Body of pancreas (tissue), 4 donors: ENCODE data around the gene BPIFA1. TPM values are rescaled to one million over a fixed set of nuclear protein-coding genes. Genes with fewer than 3 reads are reported as not detected.

Experiments used
- ATAC-seq: fragments of 150-250 bp; one replicate; pipeline ENCODE4 v1.9.1; 2016
- DNase-seq, 4 donors: peaks; one replicate each; pipeline ENCODE4 v3.0.0-alpha.2; 2019
- H3K27ac ChIP-seq, 4 donors: fragments of 200-600 bp; sonication (generic); 1 replicate in 3 of 4; 2 replicates in 1 of 4; pipeline versions ENCODE4 v1.5.1 to v1.6.1; 2016 to 2019; ENCODE audit warnings: mild to moderate bottlenecking in 1 of 4, mixed read lengths in 1 of 4, moderate library complexity in 1 of 4
- H3K27me3 ChIP-seq, 2 donors: fragments of 200-600 bp; sonication (generic); one replicate each; pipeline ENCODE4 v1.6.0; 2016; ENCODE audit warnings: mild to moderate bottlenecking in 1 of 2
- H3K36me3 ChIP-seq, 2 donors: fragments of 200-600 bp; sonication (generic); replicated peaks in 1 of 2; 2 replicates each; pipeline ENCODE4 v1.5.1; 2016; ENCODE audit warnings: low read depth in 2 of 2; ENCODE audit not compliant: insufficient read depth in 1 of 2
- H3K4me1 ChIP-seq: fragments of 200-600 bp; sonication (generic); one replicate; pipeline ENCODE4 v1.6.0; 2016
- H3K4me3 ChIP-seq, 2 donors: fragments of 200-600 bp; sonication (generic); 1 replicate in 1 of 2; 2 replicates in 1 of 2; pipeline ENCODE4 v1.5.1; 2016 to 2019
- H3K9me3 ChIP-seq, 3 donors: fragments of 200-600 bp; sonication (generic); 1 replicate in 2 of 3; 2 replicates in 1 of 3; pipeline ENCODE4 v1.5.1; 2016
- CTCF ChIP-seq, 7 experiments: fragments of 450-650 bp in 4 of 7; fragments of 200-600 bp in 3 of 7; sonication (generic) in 3 of 7; IDR thresholded peaks; one replicate each; pipeline ENCODE4 v1.5.1; 2016 to 2019; ENCODE audit warnings: antibody characterized with exemption in 7 of 7
- POLR2A ChIP-seq, 3 donors: fragments of 450-650 bp; IDR thresholded peaks; one replicate each; pipeline ENCODE4 v1.6.1; 2016; ENCODE audit warnings: antibody characterized with exemption in 3 of 3, mild to moderate bottlenecking in 2 of 3
- WGBS, 2 donors: methylation state at CpG; one replicate each; pipeline ENCODE4 v1.1.5; 2017; 5-methylcytosine and 5-hydroxymethylcytosine counted together
- intact Hi-C: fragments of 100-400 bp; cut with DNase I; formaldehyde crosslinking; loops from one replicate; pipeline ENCODE4 v1.15.1; 2023
- total RNA-seq, 2 donors: library from RNA; depleted of rRNA; stranded (reverse); fragments of >200 nt; gene quantifications; one replicate each; pipeline ENCODE4 v1.1.0, GENCODE V29; 2016

BPIFA1 gene
- total RNA-seq, 2 donors from 2014 or later: not detected

- ATAC-seq: no peak
- DNase-seq: no peak
- intact Hi-C loops: no loop called here
- Histone ChIP-seq H3K27ac (no peak overlapping the region), H3K9me3 (no peaks in the 10 kb centered on the region), H3K4me3 (no peak overlapping the region), H3K36me3 (no peaks in the 10 kb centered on the region), H3K4me1 (no peaks in the 10 kb centered on the region), H3K27me3 (no peaks in the 10 kb centered on the region)
- 65 to 88% methylated on average over 3 of the region's 3 CpGs for WGBS, 2 donors
- TF ChIP-seq CTCF (IDR thresholded peaks at IDR 0.05): no peak
- TF ChIP-seq POLR2A (IDR thresholded peaks at IDR 0.05): no peak
Observed at GRCh38 chr20:33252460-33252859, 16.7 kb downstream of the BPIFA1 start.

- intact Hi-C loops: no loop called here
- 59 to 62% methylated on average over 2 of the region's 2 CpGs for WGBS, 2 donors
- H3K4me3 ChIP-seq: no peak overlapping the region
- no peak overlapping the region for H3K27ac ChIP-seq
- TF ChIP-seq POLR2A (IDR thresholded peaks at IDR 0.05) (no peak), CTCF (IDR thresholded peaks at IDR 0.05) (no peak)
- no peaks in the 10 kb centered on the region for H3K4me1 ChIP-seq
- H3K9me3 ChIP-seq: no peaks in the 10 kb centered on the region
- DNase-seq: no peak
- H3K27me3 ChIP-seq: no peaks in the 10 kb centered on the region
- H3K36me3 ChIP-seq: no peaks in the 10 kb centered on the region
- no peak for ATAC-seq
Observed at GRCh38 chr20:33255005-33255404, 19.2 kb downstream of the BPIFA1 start.

GRCh38 chr20:33257237-33257636 lies 21.4 kb downstream of the BPIFA1 start:
- intact Hi-C loops: no loop called here
- H3K4me1 ChIP-seq: no peaks in the 10 kb centered on the region
- no peaks in the 10 kb centered on the region for H3K27me3 ChIP-seq
- TF ChIP-seq CTCF (IDR thresholded peaks at IDR 0.05) (no peak), POLR2A (IDR thresholded peaks at IDR 0.05) (no peak)
- no peaks in the 10 kb centered on the region for H3K9me3 ChIP-seq
- no peak overlapping the region for H3K27ac ChIP-seq
- ATAC-seq (no peak), DNase-seq (no peak)
- no peak overlapping the region for H3K4me3 ChIP-seq
- no peaks in the 10 kb centered on the region for H3K36me3 ChIP-seq
- WGBS, 2 donors: 70 to 79% methylated on average over 2 to 5 of the region's 5 CpGs

GRCh38 chr20:33259371-33259770 lies 23.6 kb downstream of the BPIFA1 start:
- Histone ChIP-seq H3K4me3 (no peak overlapping the region), H3K9me3 (no peaks in the 10 kb centered on the region), H3K36me3 (no peaks in the 10 kb centered on the region), H3K4me1 (no peaks in the 10 kb centered on the region), H3K27ac (no peak overlapping the region), H3K27me3 (no peaks in the 10 kb centered on the region)
- no peak for TF ChIP-seq CTCF (IDR thresholded peaks at IDR 0.05)
- TF ChIP-seq POLR2A (IDR thresholded peaks at IDR 0.05): no peak
- no peak for DNase-seq
- WGBS, 2 donors: 46 to 64% methylated on average over 5 of the region's 5 CpGs
- ATAC-seq: no peak
- intact Hi-C loops: no loop called here

GRCh38 chr20:33261465-33261864 lies 25.7 kb downstream of the BPIFA1 start:
- Histone ChIP-seq H3K27me3 (no peaks in the 10 kb centered on the region), H3K27ac (no peak overlapping the region), H3K4me3 (no peak overlapping the region), H3K36me3 (no peaks in the 10 kb centered on the region), H3K9me3 (no peaks in the 10 kb centered on the region), H3K4me1 (no peaks in the 10 kb centered on the region)
- intact Hi-C loops: no loop called here
- TF ChIP-seq POLR2A (IDR thresholded peaks at IDR 0.05) (no peak), CTCF (IDR thresholded peaks at IDR 0.05) (no peak)
- WGBS, 2 donors: 58 to 64% methylated on average over 4 of the region's 4 CpGs
- no peak for DNase-seq
- ATAC-seq: no peak
